Neural progenitor cell (in vitro differentiated cells): ENCODE data around the gene CASTOR1. TPM values are rescaled to one million over a fixed set of nuclear protein-coding genes. Genes with fewer than 3 reads are reported as not detected.
A peak's percentile ranks its signal among the peaks of the same experiment; 100 is the strongest.
"Not testable (repeated sequence)": the region's sequence is repeated elsewhere in the genome, so short reads cannot be mapped to it uniquely, and the experiment has no call there.

Experiments used
- DNase-seq: peaks from one replicate; pipeline ENCODE4 v3.0.0-alpha.2; 2016; ENCODE audit warnings: low spot score
- H2AFZ ChIP-seq: fragments of 200-600 bp; sonication (generic); replicated peaks from 2 replicates; pipeline ENCODE4 v1.6.1; 2016; ENCODE audit warnings: antibody characterized with exemption
- H3F3A ChIP-seq: fragments of 200-600 bp; sonication (generic); 2 replicates; pipeline ENCODE4 v1.6.1; 2016; ENCODE audit warnings: antibody characterized with exemption, low read depth
- H3K27ac ChIP-seq: fragments of 200-600 bp; sonication (generic); 2 replicates; pipeline ENCODE4 v1.5.1; 2016; ENCODE audit warnings: mild to moderate bottlenecking
- H3K27me3 ChIP-seq: fragments of 200-600 bp; sonication (generic); 2 replicates; pipeline ENCODE4 v1.6.1; 2016; ENCODE audit warnings: mild to moderate bottlenecking, moderate library complexity
- H3K36me3 ChIP-seq: fragments of 200-600 bp; sonication (generic); 2 replicates; pipeline ENCODE4 v1.5.1; 2016
- H3K4me1 ChIP-seq: fragments of 200-600 bp; sonication (generic); 2 replicates; pipeline ENCODE4 v1.6.1; 2016; ENCODE audit warnings: mixed run types
- H3K4me2 ChIP-seq: fragments of 200-600 bp; sonication (generic); 2 replicates; pipeline ENCODE4 v1.6.1; 2016
- H3K4me3 ChIP-seq: fragments of 200-600 bp; sonication (generic); 2 replicates; pipeline ENCODE4 v1.5.1; 2016
- H3K79me2 ChIP-seq: fragments of 200-600 bp; sonication (generic); 2 replicates; pipeline ENCODE4 v1.6.1; 2016; ENCODE audit warnings: low read depth
- H3K9ac ChIP-seq: fragments of 200-600 bp; sonication (generic); 2 replicates; pipeline ENCODE4 v1.6.1; 2016
- H3K9me3 ChIP-seq: fragments of 200-600 bp; sonication (generic); 2 replicates; pipeline ENCODE4 v1.5.1; 2016; ENCODE audit warnings: low read depth
- H4K20me1 ChIP-seq: fragments of 200-600 bp; sonication (generic); 2 replicates; pipeline ENCODE4 v1.6.1; 2016; ENCODE audit warnings: low read depth
- H3K27ac Mint-ChIP-seq: 3 replicates; pipeline ENCODE4 v1.8.0; 2021; ENCODE audit warnings: mixed read lengths
- H3K27me3 Mint-ChIP-seq: 2 replicates; pipeline ENCODE4 v1.8.0; 2022; ENCODE audit warnings: low read depth, mild to moderate bottlenecking, inconsistent platforms, moderate library complexity, mixed read lengths; ENCODE audit not compliant: insufficient read depth
- H3K36me3 Mint-ChIP-seq: 3 replicates; pipeline ENCODE4 v1.8.0; 2021; ENCODE audit warnings: mixed read lengths
- H3K4me1 Mint-ChIP-seq: 3 replicates; pipeline ENCODE4 v1.8.0; 2021; ENCODE audit warnings: mixed read lengths
- H3K4me3 Mint-ChIP-seq: 3 replicates; pipeline ENCODE4 v1.8.0; 2021; ENCODE audit warnings: mild to moderate bottlenecking, moderate library complexity, mixed read lengths
- H3K9me3 Mint-ChIP-seq: 3 replicates; pipeline ENCODE4 v1.8.0; 2020; ENCODE audit warnings: mixed read lengths
- CTCF ChIP-seq: fragments of 200-600 bp; sonication (generic); IDR thresholded peaks from 2 replicates; pipeline ENCODE4 v1.5.1; 2017; ENCODE audit warnings: antibody characterized with exemption, mild to moderate bottlenecking
- EZH2 ChIP-seq: fragments of 200-600 bp; sonication (generic); IDR thresholded peaks from 2 replicates; pipeline ENCODE4 v1.6.1; 2017; ENCODE audit warnings: antibody characterized with exemption, mild to moderate bottlenecking, moderate library complexity
- EZH2phosphoT487 ChIP-seq: fragments of 200-600 bp; sonication (generic); IDR thresholded peaks from 2 replicates; pipeline ENCODE4 v1.6.1; 2017; ENCODE audit warnings: antibody characterized with exemption
- total RNA-seq: library from RNA; depleted of rRNA; stranded (reverse); fragments of >200 nt; gene quantifications from 2 replicates; pipeline ENCODE4 v1.2.3, GENCODE V29; 2015; ENCODE audit warnings: low replicate concordance

The CASTOR1 gene
- total RNA-seq, result 6.2 and 23.1 TPM in 2 replicates

- no peaks in the 10 kb centered on the region for H3K36me3 ChIP-seq
- H3K79me2 ChIP-seq, result no peaks in the 10 kb centered on the region
- Mint-ChIP-seq H3K27ac (no peak within 1 kb of the TSS), H3K4me1 (peaks cover 5% of the 10 kb centered on the region), H3K36me3 (no peaks in the 10 kb centered on the region), H3K4me3 (peak within 1 kb of the TSS; percentile 85), H3K9me3 (no peaks in the 10 kb centered on the region), H3K27me3 (peaks cover 4% of the 10 kb centered on the region)
- peak within 1 kb of the TSS; percentile 84 for H2AFZ ChIP-seq
- H4K20me1 ChIP-seq, result no peaks in the 10 kb centered on the region
- no peaks in the 10 kb centered on the region for H3K27me3 ChIP-seq
- peak; percentile 99 for DNase-seq
- H3K9me3 ChIP-seq, result no peaks in the 10 kb centered on the region
- H3F3A ChIP-seq, result peaks cover 33% of the 10 kb centered on the region
- no peak within 1 kb of the TSS for H3K27ac ChIP-seq
- peak; percentile 1 for TF ChIP-seq EZH2
- no peak for TF ChIP-seq CTCF
- peak within 1 kb of the TSS; percentile 81 for H3K4me3 ChIP-seq
- peak within 1 kb of the TSS; percentile 87 for H3K4me2 ChIP-seq
- H3K9ac ChIP-seq, result peak within 1 kb of the TSS; percentile 24
- H3K4me1 ChIP-seq, result peaks cover 17% of the 10 kb centered on the region
Observed at GRCh38 chr22:30289141-30289979, at the start of gene CASTOR1. CASTOR1 (minus strand) TSS chr22:30289505; CDS start chr22:30289497, 8 bp downstream.

- H3K4me3 ChIP-seq, result no peak overlapping the region
- no peak overlapping the region for H3K9ac ChIP-seq
- H3K36me3 ChIP-seq, result peaks cover 11% of the 10 kb centered on the region
- H3F3A ChIP-seq, result no peaks in the 10 kb centered on the region
- no peaks in the 10 kb centered on the region for H4K20me1 ChIP-seq
- no peak for DNase-seq
- no peaks in the 10 kb centered on the region for H3K9me3 Mint-ChIP-seq
- H3K79me2 ChIP-seq, result no peaks in the 10 kb centered on the region
- no peaks in the 10 kb centered on the region for H3K4me1 ChIP-seq
- H3K27me3 ChIP-seq, result no peaks in the 10 kb centered on the region
- H3K36me3 Mint-ChIP-seq, result peaks cover 53% of the 10 kb centered on the region
- H3K4me1 Mint-ChIP-seq, result no peaks in the 10 kb centered on the region
- no peak overlapping the region for H2AFZ ChIP-seq
- TF ChIP-seq EZH2phosphoT487, result no peak
- TF ChIP-seq CTCF, result no peak
- TF ChIP-seq EZH2, result no peak
- no peak overlapping the region for H3K4me2 ChIP-seq
- H3K27me3 Mint-ChIP-seq, result no peaks in the 10 kb centered on the region
- H3K9me3 ChIP-seq, result no peaks in the 10 kb centered on the region
- H3K27ac ChIP-seq, result no peak overlapping the region
- no peak overlapping the region for H3K27ac Mint-ChIP-seq
- no peak overlapping the region for H3K4me3 Mint-ChIP-seq
Observed at GRCh38 chr22:30338802-30339201, 49.5 kb upstream of the CASTOR1 start.

GRCh38 chr22:30338341-30338740 lies 49.0 kb upstream of the CASTOR1 start:
- H3K27me3 ChIP-seq, H3K79me2 ChIP-seq, H3K36me3 ChIP-seq, H2AFZ ChIP-seq, DNase-seq, H3F3A ChIP-seq, H3K9me3 ChIP-seq, H3K4me3 ChIP-seq, H3K4me1 Mint-ChIP-seq, H3K27me3 Mint-ChIP-seq, H3K27ac Mint-ChIP-seq, H3K4me1 ChIP-seq, H3K4me2 ChIP-seq, H3K4me3 Mint-ChIP-seq, H3K27ac ChIP-seq, H4K20me1 ChIP-seq, H3K9ac ChIP-seq, H3K9me3 Mint-ChIP-seq: not testable (repeated sequence)
- peaks cover 51% of the 10 kb centered on the region for H3K36me3 Mint-ChIP-seq

- Histone ChIP-seq H3K9ac (no peak overlapping the region), H3F3A (no peaks in the 10 kb centered on the region), H3K4me3 (no peak overlapping the region), H3K36me3 (peaks cover 1% of the 10 kb centered on the region), H3K27me3 (no peaks in the 10 kb centered on the region), H3K4me2 (no peak overlapping the region), H3K9me3 (no peaks in the 10 kb centered on the region), H4K20me1 (peaks cover under 1% of the 10 kb centered on the region), H2AFZ (no peak overlapping the region), H3K4me1 (no peaks in the 10 kb centered on the region), H3K27ac (no peak overlapping the region), H3K79me2 (no peaks in the 10 kb centered on the region)
- Mint-ChIP-seq H3K27ac (no peak overlapping the region), H3K36me3 (peaks cover 47% of the 10 kb centered on the region), H3K27me3 (no peaks in the 10 kb centered on the region), H3K9me3 (no peaks in the 10 kb centered on the region), H3K4me1 (no peaks in the 10 kb centered on the region), H3K4me3 (no peak overlapping the region)
- TF ChIP-seq EZH2, result no peak
- no peak for TF ChIP-seq EZH2phosphoT487
- TF ChIP-seq CTCF, result no peak
- DNase-seq, result no peak
Observed at GRCh38 chr22:30337461-30337778, 48.1 kb upstream of the CASTOR1 start.
